DMS153 treated with DMSO at 0.1 percent for 48 hours (cell line): ENCODE measurements around the gene CCDC148.
"Not testable (repeated sequence)": the region's sequence is repeated elsewhere in the genome, so short reads cannot be mapped to it uniquely, and the experiment has no call there.

Source experiments
- DNase-seq: peaks from one replicate; lab custom pipeline; 2025; ENCODE audit not compliant: unreplicated experiment; lab: John Stamatoyannopoulos, UW

The CCDC148 gene

DNA sequence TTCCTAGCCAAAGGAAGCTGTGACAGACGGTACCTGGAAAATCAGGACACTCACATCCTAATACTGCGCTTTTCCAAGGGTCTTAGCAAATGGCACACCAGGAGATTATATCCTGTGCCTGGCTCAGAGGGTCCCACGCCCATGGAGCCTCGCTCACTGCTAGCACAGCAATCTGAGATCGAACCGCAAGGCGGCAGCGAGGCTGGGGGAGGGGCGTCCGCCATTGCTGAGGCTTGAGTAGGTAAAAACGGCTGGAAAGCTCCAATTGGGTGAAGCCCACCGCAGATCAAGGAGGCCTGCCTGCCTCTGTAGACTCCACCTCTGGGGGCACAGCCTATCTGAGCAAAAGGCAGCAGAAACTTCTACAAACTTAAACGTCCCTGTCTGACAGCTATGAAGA lies 22.8 kb downstream of the CCDC148 start:
- not testable (repeated sequence) for DNase-seq

DNA sequence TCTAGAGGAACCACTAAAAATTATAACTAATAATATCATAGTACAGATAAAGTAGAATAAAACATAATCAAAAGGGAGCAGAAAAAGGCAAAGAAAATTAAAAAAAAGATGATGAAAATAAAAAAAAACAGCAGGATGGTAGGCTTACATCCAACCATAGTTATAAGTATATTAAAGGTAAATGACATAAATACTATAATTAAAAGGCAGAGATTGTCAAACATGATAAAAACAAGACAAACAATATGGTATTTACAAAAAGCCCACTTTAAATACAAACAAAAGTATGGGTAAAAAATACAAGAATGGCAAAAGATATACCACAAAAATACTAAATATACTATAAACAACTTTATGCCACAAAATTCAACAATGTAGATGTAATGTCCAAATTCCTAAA lies 24.4 kb downstream of the CCDC148 start:
- DNase-seq = no peak

DNA sequence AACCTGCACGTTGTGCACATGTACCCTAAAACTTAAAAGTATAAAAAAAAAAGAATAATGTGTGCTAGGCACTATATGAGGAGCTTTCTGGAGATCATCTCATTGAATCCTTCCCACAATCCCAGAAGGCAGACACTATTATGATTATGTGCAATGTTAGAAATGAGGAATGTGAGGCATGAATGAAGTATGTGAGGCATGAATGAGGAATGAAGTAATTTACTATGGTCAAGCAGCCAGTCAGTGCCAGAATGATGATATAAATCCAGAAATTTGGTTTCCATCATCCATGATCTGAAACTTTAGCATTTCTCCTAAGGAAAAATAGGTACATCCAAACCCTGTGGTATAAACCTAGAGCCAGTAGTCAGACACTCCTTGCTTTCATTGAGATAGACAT lies 42.0 kb downstream of the CCDC148 start:
- DNase-seq = no peak

DNA sequence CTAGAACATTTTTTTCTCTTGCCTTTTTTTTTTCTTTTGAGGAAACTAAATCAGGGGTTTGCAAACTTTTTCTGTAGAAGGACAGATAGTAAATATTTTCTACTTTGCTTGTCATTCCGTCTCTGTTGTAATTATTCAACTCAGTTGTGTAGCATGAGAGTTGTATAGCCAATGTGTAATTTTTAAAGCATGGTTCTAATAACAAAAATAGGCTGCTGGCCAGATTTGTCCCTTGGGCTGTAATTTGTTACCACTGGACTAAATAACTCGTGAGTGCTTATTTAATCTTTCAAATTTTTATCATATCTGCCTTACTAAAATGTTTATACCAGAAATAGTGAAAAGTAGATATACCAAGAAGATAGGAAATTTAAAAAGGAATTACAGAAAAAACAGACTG lies 43.0 kb downstream of the CCDC148 start:
- no peak for DNase-seq

DNA sequence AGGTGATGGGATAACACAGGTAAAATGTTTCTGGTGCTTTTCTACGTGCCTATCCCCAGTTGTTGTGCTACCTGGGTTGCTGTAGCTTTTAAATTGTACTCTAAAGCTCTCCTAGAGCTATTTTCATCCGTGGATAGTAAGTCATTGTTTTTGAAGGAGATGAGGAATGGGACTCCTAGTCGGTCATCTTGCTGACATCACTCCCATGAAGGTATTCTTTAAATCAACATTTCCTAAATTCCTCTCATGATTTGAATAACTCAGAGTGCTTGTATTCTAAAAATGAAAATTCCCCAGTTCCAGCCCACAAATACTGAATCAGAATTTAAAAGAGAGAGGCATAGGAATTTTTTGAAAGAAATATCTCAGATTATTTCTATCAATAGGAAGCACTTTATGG lies 44.3 kb downstream of the CCDC148 start:
- DNase-seq = no peak

DNA sequence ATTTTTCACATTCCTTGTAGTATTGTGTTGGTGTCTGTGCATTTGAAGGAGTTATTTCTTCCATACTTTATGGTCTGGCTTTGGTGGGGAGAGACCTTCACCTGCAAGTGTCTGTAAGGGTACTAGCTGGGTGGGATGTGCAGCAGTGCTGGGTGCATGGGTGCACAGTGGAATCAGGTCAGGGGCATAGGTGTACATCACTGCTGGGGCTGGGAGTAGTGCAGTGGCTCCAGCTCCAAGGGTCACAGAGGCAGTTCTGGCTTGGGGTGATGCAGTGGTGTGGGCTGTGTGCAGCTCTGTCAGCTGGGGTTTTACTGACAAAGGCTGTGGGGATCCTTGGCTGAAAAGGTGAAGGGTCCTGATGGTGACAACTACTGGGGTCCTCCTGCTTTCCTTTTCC lies 44.8 kb downstream of the CCDC148 start:
- no peak for DNase-seq

DNA sequence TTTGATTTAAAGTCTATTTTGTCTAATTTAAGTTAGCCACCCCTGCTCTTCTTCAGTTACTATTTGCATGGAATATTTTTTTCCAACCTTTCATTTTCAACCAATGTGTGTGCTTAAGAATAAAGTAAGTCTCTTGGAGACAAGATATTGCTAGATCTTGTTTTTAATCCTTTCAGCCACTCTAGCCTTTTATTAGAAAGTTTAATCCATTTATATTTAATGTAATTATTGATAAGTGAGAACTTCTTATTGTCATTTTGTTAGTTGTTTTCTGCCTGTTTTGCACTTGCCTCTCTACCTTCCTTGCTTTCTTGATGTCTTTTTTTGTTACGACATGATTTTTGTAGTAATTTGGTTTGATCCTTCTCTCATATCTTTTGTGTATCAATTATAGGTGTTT lies 46.4 kb downstream of the CCDC148 start:
- no peak for DNase-seq

DNA sequence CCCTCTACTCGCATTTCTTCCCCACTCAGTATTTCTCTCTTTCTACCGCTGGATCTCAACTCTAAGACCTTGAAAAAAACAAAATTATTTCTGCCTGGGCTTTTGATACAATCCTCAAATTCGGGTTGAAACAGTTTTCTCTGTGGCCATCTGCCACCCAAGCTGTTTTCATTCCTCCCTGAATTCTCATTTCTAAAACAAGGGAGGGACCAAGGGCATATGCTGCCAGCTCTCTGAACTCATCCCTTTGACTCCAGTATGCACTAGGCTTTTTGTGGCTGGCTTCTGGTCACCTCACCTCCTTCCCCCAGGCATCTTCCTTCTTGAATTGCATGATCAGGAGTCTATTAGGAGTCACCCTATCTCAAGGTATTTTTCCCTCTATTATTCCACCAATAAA lies 49.5 kb downstream of the CCDC148 start:
- no peak for DNase-seq

DNA sequence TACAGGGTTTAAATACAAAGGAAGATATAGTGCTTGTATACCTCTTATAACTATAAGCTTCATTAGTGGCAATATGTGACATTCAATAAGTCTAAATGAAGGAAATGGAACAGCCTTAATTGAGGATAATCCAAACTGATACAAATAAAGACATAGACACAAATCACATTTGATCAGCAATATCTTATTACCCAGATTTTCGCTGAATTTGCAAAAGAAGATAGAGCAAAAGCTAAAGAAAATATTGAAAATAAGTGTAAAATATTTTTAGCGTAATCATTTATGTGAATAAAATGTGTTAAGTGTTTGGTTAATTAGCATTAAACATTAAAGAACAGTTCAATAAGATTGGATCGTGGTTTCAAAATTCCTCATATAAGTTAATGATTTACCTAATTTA lies 51.2 kb downstream of the CCDC148 start:
- no peak for DNase-seq

DNA sequence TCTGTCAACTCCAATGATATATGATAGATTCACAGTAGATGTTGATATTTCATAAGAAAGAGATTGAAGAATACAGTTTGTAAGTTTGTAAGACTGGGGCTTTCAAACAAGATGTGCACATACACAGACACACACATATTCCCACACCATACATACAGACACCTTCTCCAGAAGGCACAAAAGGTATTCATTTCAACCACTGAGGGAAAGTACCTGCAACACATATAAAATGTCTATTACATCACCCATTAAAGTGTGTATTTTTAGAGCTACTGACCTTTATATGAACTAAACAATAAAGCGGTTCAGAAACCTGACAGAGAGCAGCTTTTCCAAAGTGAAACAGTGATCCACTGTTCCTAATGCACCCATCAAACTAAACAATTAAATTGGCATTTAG lies 53.3 kb downstream of the CCDC148 start:
- DNase-seq = peak; percentile 5

DNA sequence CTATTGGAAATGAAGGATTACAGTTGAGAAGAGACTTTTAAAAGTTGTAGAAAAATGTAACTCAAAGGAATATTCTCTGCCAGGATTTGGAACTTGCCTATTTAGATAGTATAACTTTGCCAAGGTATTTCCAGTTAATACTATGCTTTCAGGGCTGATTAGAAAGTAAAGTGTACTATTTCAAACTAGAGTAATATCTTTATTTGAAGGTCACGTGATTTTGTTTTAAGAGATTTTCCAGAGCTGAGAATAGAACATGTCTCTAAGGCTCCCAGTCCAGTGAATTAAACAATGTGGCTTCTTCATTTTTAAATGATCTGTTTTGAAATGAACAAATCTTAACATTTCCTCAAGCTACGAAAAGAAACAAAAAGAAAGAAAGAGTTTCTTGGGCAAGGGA lies 53.9 kb downstream of the CCDC148 start:
- no peak for DNase-seq

DNA sequence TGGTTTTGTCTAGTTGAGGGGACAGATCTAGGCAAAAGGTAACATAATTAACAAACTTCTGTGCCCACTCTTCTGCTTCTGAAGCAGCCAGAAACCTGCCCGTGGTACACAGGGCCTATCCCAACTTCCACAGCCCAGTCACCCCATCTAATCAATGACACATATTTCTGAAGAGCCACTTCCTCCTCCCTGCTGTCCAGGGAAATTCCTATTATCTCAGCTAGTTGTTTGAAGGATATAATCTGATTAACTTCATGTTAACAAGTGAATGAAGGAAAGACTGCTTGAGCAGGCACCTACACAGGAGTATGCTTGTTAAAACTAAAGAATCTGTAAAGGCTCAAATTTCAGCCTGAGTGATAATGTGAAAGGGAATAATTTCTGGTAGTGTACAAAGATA lies 61.4 kb downstream of the CCDC148 start:
- no peak for DNase-seq

DNA sequence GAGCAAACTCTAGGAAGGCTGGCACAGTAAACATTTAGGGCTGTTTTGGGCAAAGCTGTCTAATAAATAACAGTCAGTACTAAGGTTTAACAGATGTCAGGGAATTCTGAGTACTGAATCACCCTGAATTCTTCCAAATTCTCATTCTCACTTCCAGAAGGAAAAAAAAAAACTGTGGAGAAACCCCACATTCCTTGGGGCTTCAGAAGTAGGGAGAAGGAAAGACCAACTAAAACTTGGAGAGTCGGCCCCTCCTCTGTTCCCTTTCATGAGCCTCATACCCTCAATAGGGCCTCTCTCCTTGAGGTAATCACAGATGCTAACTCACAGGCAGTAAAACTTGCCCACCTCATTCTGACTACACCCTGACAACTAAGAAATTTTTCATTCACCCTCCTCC lies 62.1 kb downstream of the CCDC148 start:
- no peak for DNase-seq

DNA sequence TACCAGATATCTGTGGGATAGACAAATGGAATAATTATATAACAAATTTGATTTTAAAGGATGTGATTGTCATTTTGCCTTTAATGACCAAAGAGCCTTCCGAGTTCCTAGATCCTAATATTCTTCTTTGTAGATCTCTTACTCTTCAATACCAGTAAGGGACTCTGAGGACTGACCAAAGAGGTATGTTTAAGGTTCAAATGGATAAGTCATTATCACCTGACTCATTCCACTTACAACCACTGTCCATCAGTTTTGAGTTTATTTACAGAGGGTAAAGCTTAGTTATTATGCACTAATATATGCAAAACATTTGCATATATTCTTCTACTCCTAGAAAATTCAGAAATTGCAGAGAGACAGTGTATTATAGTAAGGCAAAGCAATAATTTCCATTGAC lies 62.7 kb downstream of the CCDC148 start:
- DNase-seq = no peak

DNA sequence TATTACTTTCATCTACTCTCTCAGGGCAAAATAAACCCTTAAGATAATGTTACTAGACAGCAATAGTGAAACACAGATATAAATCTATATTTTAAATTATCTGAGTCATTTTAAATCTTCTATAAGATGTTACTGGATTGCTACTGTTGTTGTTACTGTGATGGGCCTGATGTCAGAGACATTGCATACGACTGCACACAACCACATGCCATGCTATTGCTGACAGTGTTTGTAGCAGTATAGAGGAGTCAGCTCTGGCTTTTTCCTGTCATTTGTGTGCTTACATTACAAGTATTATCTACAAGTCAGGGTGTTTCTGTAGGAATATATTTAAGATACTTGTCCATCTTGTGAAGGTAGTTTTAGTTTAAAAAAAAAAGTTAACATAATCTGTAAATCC lies 63.9 kb downstream of the CCDC148 start:
- no peak for DNase-seq

DNA sequence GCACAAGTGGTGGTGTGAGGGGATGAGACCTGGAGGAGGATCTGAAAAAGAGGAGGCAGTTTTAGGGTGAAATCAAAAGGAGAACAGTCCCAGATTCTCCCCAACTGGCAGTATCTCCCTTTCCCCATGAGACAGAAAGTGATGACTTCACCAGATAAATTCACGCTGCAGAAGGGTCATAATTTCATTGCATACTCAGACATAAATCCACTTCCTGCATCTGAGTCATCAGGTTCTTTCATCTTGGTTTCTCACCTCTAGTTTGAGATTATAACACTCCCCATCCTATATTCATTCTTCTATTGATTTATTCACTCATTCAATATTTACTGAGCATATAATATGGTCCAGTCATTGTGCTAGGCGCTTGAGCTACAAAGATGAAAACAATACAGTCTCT lies 64.7 kb downstream of the CCDC148 start:
- peak; percentile 25 for DNase-seq

DNA sequence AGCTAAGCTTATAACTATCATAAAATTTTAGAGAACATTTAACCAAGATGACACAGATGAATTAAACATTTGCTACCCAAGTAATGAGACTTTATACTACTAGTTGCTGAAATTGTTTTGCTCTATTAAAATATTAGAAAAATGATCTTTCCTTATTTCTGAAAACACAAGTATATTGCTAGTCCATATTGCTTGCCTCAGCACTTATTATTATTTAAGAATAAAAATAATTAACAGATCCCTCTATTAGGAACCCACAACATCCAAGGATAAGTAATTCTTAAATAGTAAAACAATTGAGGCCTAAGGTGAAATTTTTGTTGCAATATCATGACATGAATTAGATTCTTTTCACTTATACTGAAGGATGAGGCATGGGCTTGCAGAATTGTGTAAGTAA lies 65.2 kb downstream of the CCDC148 start:
- DNase-seq = no peak

DNA sequence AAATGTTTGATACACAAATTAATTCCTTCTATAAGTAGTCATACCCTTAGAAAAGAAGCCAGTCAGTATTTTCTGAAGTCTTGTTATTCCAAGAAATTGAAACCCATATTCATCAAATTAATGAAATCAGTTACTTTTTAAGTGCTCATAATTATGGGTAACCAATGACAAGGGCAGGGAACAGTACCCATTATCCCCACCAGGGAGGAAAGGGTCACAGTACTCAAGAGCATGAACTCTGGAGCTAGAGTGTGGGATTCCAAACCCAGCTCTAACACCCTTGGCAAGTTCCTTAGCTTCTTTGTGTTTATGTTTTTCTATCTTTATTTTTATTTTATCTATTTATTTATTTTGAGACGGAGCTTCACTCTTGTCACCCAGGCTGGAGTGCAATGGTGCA lies 68.4 kb downstream of the CCDC148 start:
- no peak for DNase-seq

DNA sequence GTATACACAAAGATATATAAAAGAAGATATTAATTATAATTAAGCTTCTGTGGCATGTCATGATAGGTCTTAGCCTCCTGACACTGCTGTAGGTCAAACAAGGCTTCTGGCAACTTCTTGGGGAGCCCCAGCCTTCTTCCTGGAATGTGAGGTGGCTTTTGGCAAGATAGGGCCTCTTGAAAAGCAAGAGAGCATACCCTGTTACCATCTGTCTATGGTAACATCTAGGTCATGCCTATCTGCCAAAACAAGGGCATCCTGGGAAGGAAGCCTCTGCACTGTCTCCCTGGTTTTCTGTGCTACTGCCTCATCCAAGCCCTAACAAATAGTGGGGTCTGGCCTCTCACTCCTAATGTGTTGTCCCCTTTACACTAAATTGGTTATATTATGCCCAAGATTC lies 70.9 kb downstream of the CCDC148 start:
- DNase-seq = no peak

DNA sequence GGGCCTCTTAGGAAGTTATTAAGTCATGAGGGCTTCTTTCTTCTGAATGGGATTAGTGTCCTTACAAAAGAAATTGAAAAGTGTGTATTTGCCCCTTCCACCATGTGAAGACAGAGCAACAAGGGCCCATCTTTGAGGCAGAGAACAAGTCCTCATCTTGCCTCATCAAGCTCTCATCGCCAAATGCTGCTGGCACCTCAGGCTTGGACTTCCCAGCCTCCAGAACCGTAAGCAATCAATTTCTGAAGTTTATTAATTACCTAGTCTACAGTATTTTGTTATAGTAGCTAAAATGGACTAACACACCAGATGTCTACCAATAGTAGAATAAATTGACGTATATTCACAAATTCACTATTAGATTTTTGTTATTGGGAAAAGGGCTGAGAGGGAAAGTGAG lies 74.6 kb downstream of the CCDC148 start:
- DNase-seq = no peak

DNA sequence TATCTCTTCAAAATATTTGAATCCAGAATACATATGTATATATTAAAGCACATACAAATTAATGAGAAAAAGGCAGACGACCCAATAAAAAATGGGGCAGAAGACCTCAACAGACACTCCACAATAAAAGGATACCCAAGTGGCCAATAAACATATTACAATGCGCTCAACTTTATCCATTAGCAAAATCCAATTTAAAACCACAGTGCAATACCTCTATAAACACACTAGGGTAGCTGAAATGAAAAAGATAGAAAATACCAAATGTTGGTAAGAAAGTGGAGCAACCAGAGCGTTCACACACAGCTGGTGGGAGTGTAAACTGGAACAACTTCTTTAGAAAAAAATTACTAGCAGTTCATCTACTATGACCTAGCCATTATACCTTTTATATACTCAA lies 75.3 kb downstream of the CCDC148 start:
- DNase-seq = no peak

DNA sequence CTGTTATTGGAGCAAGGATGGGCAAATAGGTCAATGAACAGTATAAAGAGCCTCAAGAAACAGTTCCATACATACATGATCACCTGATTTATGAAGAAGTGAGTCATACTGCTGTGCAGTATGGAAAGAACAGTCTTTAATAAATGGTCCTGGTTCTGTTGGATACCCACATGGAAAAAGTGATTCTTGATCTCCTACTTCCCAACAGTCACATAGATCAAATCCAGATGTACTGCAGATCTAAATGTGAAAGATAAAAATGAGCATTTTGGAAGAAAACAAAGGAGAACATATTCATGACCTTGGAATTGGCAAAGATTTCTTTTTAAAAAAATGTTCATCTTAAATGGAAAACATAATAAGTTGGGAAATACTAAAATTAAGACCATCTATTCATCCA lies 75.8 kb downstream of the CCDC148 start:
- DNase-seq = no peak

DNA sequence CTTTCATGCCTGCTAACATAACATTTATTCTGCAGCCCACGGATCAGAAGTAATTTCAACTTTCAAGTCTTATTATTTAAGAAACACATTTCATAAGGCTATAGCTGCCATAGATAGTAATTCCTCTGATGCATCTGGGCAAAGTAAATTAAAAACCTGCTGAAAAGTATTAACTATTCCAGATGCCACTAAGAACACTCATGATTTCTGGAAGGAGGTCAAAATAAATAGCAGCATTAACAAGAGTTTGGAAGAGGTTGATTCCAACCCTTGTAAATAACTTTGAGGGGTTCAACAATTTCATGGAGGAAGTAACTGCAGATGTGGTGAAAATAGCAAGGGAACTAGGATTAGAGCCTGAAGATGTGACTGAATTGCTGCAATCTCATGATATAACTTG lies 77.6 kb downstream of the CCDC148 start:
- no peak for DNase-seq

DNA sequence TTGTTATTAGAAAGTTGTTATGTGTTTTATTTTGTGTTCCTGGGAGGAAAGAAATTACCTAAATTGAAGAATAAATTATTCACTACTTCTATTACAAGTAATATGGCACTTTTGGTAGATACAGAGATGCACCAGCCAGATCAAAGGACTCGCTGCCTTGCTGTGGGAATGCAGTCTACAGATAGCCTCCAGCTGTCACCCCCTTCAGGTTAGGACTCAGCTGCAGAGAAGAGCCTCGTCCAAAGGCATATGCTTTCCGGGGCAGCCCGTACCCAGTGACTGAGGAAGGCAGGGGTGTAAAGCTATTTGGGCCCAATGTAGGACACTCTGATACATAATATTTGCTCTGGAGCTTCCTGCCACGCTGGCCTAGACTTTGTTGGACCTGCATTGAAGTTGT lies 90.2 kb downstream of the CCDC148 start:
- no peak for DNase-seq
